Natural killer cell treated with Interleukin-12 subunit alpha and Interleukin-12 subunit beta and Interleukin-15 and Interleukin-18, amount 100 ng/mL, for 72 hours (primary cell): Measurements from ENCODE around the gene PTPRN2. TPM values are rescaled to one million over a fixed set of nuclear protein-coding genes. Genes with fewer than 3 reads are reported as not detected.
A peak's percentile ranks its signal among the peaks of the same experiment; 100 is the strongest.

Experiments
- ATAC-seq, 2 donors: fragments of 150-1000 bp; cut with Tn5 transposase in 1 of 2; sonication (Bioruptor Pico), chemical (Tn5 transposase) in 1 of 2; 2 replicates each; pipeline ENCODE4 v1.10.0; 2021
- DNase-seq: peaks from one replicate; pipeline ENCODE4 v3.0.0; 2022; ENCODE audit warnings: low spot score
- H3K27ac Mint-ChIP-seq, 2 donors: 1 replicate in 1 of 2; 2 replicates in 1 of 2; pipeline ENCODE4 v1.8.0; 2022; ENCODE audit warnings: mixed read lengths in 2 of 2, mild to moderate bottlenecking in 1 of 2, moderate library complexity in 1 of 2
- H3K27me3 Mint-ChIP-seq, 2 donors: 1 replicate in 1 of 2; 2 replicates in 1 of 2; pipeline ENCODE4 v1.8.0; 2022; ENCODE audit warnings: mixed read lengths in 2 of 2
- H3K36me3 Mint-ChIP-seq: one replicate; pipeline ENCODE4 v1.8.0; 2022; ENCODE audit warnings: mixed read lengths
- H3K4me1 Mint-ChIP-seq, 2 donors: 1 replicate in 1 of 2; 2 replicates in 1 of 2; pipeline ENCODE4 v1.8.0; 2022; ENCODE audit warnings: low read depth in 2 of 2, mixed read lengths in 2 of 2, mild to moderate bottlenecking in 1 of 2
- H3K4me3 Mint-ChIP-seq: one replicate; pipeline ENCODE4 v1.8.0; 2022; ENCODE audit warnings: mixed read lengths
- H3K9me3 Mint-ChIP-seq: 2 replicates; pipeline ENCODE4 v1.8.0; 2022; ENCODE audit warnings: mixed read lengths
- total RNA-seq, 2 donors: library from RNA; stranded (reverse); gene quantifications; one replicate each; pipeline ENCODE4 v1.2.3, GENCODE V29; 2022

PTPRN2 gene
- total RNA-seq, 2 donors from 2014 or later, result 0.17 to 0.74 TPM

- ATAC-seq (no peak), DNase-seq (no peak)
- H3K4me1 Mint-ChIP-seq, result no peaks in the 10 kb centered on the region
- no peaks in the 10 kb centered on the region for H3K36me3 Mint-ChIP-seq
- no peaks in the 10 kb centered on the region for H3K9me3 Mint-ChIP-seq
- H3K27ac Mint-ChIP-seq, result no peak overlapping the region
- H3K27me3 Mint-ChIP-seq, result peaks cover 0 to 5% of the 10 kb centered on the region in 2 donors
- no peak overlapping the region for H3K4me3 Mint-ChIP-seq
Measured at GRCh38 chr7:157755741-157756140, 831.9 kb downstream of the PTPRN2 start.

- no peak overlapping the region for H3K4me3 Mint-ChIP-seq
- H3K4me1 Mint-ChIP-seq, result no peaks in the 10 kb centered on the region
- no peaks in the 10 kb centered on the region for H3K27me3 Mint-ChIP-seq
- no peak overlapping the region for H3K27ac Mint-ChIP-seq
- ATAC-seq (no peak), DNase-seq (no peak)
- H3K9me3 Mint-ChIP-seq, result no peaks in the 10 kb centered on the region
- no peaks in the 10 kb centered on the region for H3K36me3 Mint-ChIP-seq
Measured at GRCh38 chr7:157754416-157754790, 833.2 kb downstream of the PTPRN2 start.

DNA sequence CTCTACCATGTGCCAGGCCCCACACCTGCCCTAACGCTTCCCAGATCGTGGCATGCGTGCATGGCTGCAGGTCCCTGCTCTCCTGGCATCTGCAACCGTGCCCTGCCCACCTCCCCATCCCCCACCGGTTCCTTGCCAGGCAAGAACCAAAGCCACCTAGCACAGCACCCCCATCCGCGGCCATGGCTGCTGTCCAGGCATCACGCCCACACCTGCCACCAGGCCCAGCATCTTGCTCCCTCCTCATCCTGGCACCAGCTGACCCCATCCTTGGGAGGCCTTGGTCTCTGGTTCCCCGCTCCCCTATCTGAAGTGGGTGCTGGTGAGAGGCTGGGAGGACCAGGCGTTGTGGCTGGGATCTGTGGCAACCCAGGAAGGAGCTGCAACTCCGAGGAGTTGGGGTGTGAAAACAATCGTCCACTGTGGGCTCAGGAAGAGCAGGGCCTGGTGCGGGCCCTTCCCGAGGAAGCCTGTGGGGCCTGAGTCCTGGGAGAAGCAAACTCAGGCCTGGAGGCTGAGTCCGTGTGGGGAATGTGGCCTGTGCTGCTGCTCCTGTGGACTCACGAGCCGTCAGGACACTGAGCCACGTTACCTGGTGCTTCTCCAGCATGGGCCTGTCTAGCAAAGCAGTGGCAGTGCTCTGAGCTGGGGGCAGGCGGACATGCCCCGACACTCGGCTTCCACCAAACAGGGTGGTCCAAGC lies 833.8 kb downstream of the PTPRN2 start:
- DNase-seq (no peak), ATAC-seq (peak in 1 of 2 donors; percentile 11)
- H3K9me3 Mint-ChIP-seq, result no peaks in the 10 kb centered on the region
- H3K27me3 Mint-ChIP-seq, result no peaks in the 10 kb centered on the region
- no peaks in the 10 kb centered on the region for H3K36me3 Mint-ChIP-seq
- H3K27ac Mint-ChIP-seq, result no peak overlapping the region
- H3K4me3 Mint-ChIP-seq, result no peak overlapping the region
- no peaks in the 10 kb centered on the region for H3K4me1 Mint-ChIP-seq

DNA sequence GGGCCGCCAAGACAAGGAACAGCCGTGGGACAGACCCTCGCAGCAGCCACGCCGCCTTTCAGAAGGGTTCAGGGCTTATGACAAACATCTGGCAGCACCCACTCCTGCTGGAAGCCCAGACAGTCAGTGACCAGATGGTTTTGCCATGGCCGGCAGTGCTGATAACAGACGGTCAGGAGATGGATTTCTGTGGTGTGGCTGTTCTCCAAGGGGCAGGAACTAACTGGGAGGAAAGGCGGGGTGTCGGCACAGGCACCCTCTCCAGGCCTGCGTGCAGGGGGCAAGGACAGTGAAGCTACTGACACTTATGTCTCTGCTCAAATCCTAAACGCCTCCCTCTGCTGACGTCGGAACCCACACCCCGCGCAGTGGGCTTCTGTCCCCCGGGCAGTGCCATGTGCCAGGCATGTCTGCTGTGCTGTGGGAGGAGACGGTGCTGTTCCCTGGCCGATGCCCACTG lies 834.8 kb downstream of the PTPRN2 start:
- Mint-ChIP-seq H3K4me1 (no peaks in the 10 kb centered on the region), H3K27me3 (no peaks in the 10 kb centered on the region), H3K27ac (no peak overlapping the region), H3K4me3 (no peak overlapping the region), H3K36me3 (no peaks in the 10 kb centered on the region), H3K9me3 (no peaks in the 10 kb centered on the region)
- DNase-seq (no peak), ATAC-seq (no peak)

- no peak overlapping the region for H3K4me3 Mint-ChIP-seq
- H3K36me3 Mint-ChIP-seq, result no peaks in the 10 kb centered on the region
- DNase-seq (no peak), ATAC-seq (peak; percentile 32 to 52)
- H3K27ac Mint-ChIP-seq, result no peak overlapping the region
- no peaks in the 10 kb centered on the region for H3K9me3 Mint-ChIP-seq
- H3K27me3 Mint-ChIP-seq, result no peaks in the 10 kb centered on the region
- no peaks in the 10 kb centered on the region for H3K4me1 Mint-ChIP-seq
Measured at GRCh38 chr7:157751951-157752673, 835.5 kb downstream of the PTPRN2 start.

GRCh38 chr7:157751406-157751805 lies 836.2 kb downstream of the PTPRN2 start:
- Mint-ChIP-seq H3K27me3 (no peaks in the 10 kb centered on the region), H3K9me3 (no peaks in the 10 kb centered on the region), H3K27ac (no peak overlapping the region), H3K36me3 (no peaks in the 10 kb centered on the region), H3K4me3 (no peak overlapping the region), H3K4me1 (no peaks in the 10 kb centered on the region)
- no peak for ATAC-seq
- DNase-seq, result no peak

GRCh38 chr7:157750291-157750690 lies 837.3 kb downstream of the PTPRN2 start:
- Mint-ChIP-seq H3K36me3 (no peaks in the 10 kb centered on the region), H3K27ac (no peak overlapping the region), H3K4me3 (no peak overlapping the region), H3K9me3 (no peaks in the 10 kb centered on the region), H3K27me3 (no peaks in the 10 kb centered on the region), H3K4me1 (no peaks in the 10 kb centered on the region)
- no peak for ATAC-seq
- no peak for DNase-seq

- ATAC-seq (peak; percentile 35 to 50), DNase-seq (no peak)
- Mint-ChIP-seq H3K27ac (no peak overlapping the region), H3K36me3 (no peaks in the 10 kb centered on the region), H3K4me3 (no peak overlapping the region), H3K27me3 (peaks cover 0 to 8% of the 10 kb centered on the region in 2 donors), H3K9me3 (no peaks in the 10 kb centered on the region), H3K4me1 (no peaks in the 10 kb centered on the region)
Measured at GRCh38 chr7:157745721-157746709, 841.6 kb downstream of the PTPRN2 start.

DNA sequence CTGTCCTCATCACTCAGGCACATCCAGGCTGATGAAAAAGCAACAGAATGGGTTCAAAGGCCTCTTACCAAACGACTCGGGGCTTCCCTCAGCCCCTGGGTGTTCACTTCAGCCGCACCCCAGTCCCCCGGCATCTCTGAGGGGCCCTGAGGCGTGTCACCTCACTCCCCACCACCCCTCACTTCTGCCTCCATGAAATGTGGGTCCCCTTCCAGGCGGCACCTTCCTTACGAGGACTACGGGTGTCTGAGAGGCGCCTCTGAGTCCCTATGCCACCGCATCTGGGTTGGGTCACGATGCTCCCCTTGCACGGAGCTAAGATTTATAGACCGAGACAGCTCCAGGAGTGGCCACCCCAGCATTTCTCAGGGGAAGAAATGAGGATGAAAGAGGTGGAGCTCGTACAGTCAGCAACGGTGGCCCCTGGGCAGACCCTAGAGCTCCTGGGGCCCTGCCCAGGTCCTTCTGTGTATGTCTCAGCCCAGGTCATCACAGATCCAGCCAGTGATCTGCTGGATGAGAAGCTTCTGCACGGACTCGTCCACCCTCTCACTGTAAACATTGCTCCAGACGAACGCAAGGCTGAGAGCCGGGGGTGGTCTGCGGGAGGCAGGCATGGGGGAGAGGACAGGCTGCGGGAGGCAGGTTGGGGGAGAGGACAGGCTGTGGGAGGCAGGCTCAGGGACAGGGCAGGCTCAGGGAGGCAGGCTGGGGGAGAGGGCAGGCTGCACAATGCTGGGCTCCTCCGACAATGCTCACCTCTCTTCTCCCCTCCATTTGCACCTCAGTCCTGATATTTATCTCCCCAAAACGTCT lies 842.6 kb downstream of the PTPRN2 start:
- Mint-ChIP-seq H3K4me3 (no peak overlapping the region), H3K27me3 (peaks cover 0 to 8% of the 10 kb centered on the region in 2 donors), H3K4me1 (no peaks in the 10 kb centered on the region), H3K36me3 (no peaks in the 10 kb centered on the region), H3K27ac (no peak overlapping the region), H3K9me3 (no peaks in the 10 kb centered on the region)
- ATAC-seq (peak; percentile 25 to 52), DNase-seq (peak; percentile 46)

- no peaks in the 10 kb centered on the region for H3K9me3 Mint-ChIP-seq
- DNase-seq (peak; percentile 12), ATAC-seq (no peak)
- H3K27ac Mint-ChIP-seq, result no peak overlapping the region
- peaks cover 0 to 8% of the 10 kb centered on the region in 2 donors for H3K27me3 Mint-ChIP-seq
- H3K4me1 Mint-ChIP-seq, result no peaks in the 10 kb centered on the region
- H3K36me3 Mint-ChIP-seq, result no peaks in the 10 kb centered on the region
- no peak overlapping the region for H3K4me3 Mint-ChIP-seq
Measured at GRCh38 chr7:157743781-157744525, 843.7 kb downstream of the PTPRN2 start.

GRCh38 chr7:157740251-157740798 lies 847.3 kb downstream of the PTPRN2 start:
- DNase-seq (peak; percentile 48), ATAC-seq (no peak)
- H3K36me3 Mint-ChIP-seq, result no peaks in the 10 kb centered on the region
- H3K4me3 Mint-ChIP-seq, result no peak overlapping the region
- no peak overlapping the region for H3K27ac Mint-ChIP-seq
- H3K27me3 Mint-ChIP-seq, result peaks cover 6 to 19% of the 10 kb centered on the region in 2 donors
- H3K4me1 Mint-ChIP-seq, result no peaks in the 10 kb centered on the region
- H3K9me3 Mint-ChIP-seq, result no peaks in the 10 kb centered on the region

GRCh38 chr7:157739650-157740049 lies 848.0 kb downstream of the PTPRN2 start:
- Mint-ChIP-seq H3K36me3 (no peaks in the 10 kb centered on the region), H3K27me3 (peaks cover 6 to 19% of the 10 kb centered on the region in 2 donors), H3K9me3 (no peaks in the 10 kb centered on the region), H3K4me1 (no peaks in the 10 kb centered on the region), H3K27ac (no peak overlapping the region), H3K4me3 (no peak overlapping the region)
- DNase-seq, result peak; percentile 44
- no peak for ATAC-seq
